ENCODE results near the gene DEK. TPM values are rescaled to one million over a fixed set of nuclear protein-coding genes. Genes with fewer than 3 reads are reported as not detected.
"Not testable (repeated sequence)": the region's sequence is repeated elsewhere in the genome, so short reads cannot be mapped to it uniquely, and the experiment has no call there.

DEK gene
- total RNA-seq, 1 donor from 2014 or later, result 107 TPM

GRCh38 chr6:18204691-18205090, 59.6 kb downstream of the DEK start:
- no peak for DNase-seq (ENCODE audit: low read depth, low spot score)

DNA sequence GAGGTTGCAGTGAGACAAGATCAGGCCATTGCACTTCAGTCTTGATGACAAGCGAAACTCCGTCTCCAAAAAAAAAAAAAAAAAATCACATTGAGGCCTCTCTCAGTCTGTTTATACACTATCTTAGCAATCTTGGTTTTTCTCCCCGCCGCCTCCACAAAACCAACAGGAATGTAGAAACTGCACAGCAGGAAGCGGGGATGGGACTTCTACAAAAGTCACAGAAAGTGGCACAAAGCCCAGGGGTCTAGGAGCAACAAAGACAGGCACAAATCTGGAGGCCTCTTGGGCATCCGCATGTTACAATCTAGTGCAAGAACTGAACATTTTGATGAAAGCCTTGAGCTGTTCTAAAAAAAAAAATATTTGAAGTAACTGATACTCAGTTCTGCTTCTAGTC, 60.5 kb downstream of the DEK start:
- no peak for DNase-seq (ENCODE audit: low read depth, low spot score)

- DNase-seq (ENCODE audit: low read depth, low spot score), result no peak
These were observed 72.3 kb downstream of the DEK start for GRCh38 chr6:18192026-18192425.

- no peak for DNase-seq (ENCODE audit: low read depth, low spot score)
These were observed 75.1 kb downstream of the DEK start for GRCh38 chr6:18189196-18189595.

DNA sequence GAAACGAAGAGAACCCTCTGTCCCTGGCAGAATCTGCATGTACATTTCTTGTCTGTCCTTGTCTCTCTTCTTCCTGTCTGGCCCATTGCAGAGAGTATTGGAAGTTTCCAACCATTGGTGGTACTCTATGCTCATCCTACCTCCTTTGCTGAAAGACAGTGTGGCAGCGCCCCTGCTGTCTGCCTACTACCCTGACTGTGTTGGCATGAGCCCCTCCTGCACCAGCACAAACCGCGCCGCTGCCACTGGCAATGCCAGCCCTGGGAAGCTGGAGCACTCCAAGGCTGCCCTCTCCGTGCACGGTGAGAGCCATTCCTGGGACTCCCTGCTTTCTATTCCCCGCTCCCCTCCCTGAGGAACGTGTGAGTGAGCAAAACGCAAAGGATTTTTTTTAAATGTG, 76.6 kb downstream of the DEK start:
- no peak for DNase-seq (ENCODE audit: low read depth, low spot score)

- no peak for DNase-seq (ENCODE audit: low read depth, low spot score)
These were observed 77.6 kb downstream of the DEK start for GRCh38 chr6:18186540-18187250.

GRCh38 chr6:18186033-18186432, 78.3 kb downstream of the DEK start:
- DNase-seq (ENCODE audit: low read depth, low spot score), result no peak

DNA sequence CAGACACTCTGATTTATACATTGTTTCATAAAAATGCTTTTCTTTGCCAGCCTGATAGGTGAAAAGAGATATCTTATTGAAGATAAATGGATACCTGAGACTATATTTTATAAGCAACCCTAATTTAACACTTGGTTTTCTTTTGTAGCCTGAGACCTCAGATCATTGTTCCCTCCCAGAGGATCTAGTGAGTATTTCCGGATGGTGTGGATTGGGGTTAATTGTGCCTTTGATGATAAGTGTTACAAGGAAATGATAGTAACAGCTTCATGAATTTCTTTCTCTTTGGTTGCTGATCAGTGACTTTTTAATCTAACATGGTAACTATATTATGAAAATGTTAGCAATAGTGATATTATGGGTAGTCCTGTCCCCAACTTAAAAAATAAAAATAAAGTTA, 78.7 kb downstream of the DEK start:
- DNase-seq (ENCODE audit: low read depth, low spot score), result no peak

GRCh38 chr6:18183766-18184165, 80.6 kb downstream of the DEK start:
- no peak for DNase-seq (ENCODE audit: low read depth, low spot score)

- DNase-seq (ENCODE audit: low read depth, low spot score), result no peak
These were observed 81.8 kb downstream of the DEK start for GRCh38 chr6:18182568-18182967.

DNA sequence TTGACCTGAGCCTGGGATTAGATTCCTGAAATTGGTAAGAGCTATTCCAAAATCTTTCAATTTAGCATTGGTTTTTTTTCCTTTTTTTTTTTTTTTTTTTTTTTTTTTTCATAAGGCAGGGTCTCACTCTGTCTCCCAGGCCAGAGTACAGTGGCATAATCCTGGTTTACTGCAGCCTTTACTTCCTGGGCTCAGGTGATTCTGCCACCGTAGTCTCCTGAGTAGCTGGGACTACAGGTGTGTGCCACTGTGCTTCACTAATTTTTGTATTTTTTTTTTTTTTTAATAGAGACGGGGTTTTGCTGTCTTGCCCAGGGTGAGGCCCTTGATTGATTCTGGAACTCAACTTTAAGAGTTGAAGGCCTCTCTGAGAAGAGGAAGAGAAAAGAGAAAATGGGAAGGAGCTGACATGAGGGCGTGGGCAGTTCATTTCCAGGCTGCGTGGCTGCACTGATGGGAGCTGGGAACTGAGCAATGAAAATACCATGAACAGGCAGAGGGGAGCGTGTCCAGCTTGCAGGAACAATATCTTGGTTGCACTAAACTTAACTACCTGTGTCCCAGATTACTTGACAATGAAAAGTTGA, 84.5 kb downstream of the DEK start:
- no peak for DNase-seq (ENCODE audit: low read depth, low spot score)

DNA sequence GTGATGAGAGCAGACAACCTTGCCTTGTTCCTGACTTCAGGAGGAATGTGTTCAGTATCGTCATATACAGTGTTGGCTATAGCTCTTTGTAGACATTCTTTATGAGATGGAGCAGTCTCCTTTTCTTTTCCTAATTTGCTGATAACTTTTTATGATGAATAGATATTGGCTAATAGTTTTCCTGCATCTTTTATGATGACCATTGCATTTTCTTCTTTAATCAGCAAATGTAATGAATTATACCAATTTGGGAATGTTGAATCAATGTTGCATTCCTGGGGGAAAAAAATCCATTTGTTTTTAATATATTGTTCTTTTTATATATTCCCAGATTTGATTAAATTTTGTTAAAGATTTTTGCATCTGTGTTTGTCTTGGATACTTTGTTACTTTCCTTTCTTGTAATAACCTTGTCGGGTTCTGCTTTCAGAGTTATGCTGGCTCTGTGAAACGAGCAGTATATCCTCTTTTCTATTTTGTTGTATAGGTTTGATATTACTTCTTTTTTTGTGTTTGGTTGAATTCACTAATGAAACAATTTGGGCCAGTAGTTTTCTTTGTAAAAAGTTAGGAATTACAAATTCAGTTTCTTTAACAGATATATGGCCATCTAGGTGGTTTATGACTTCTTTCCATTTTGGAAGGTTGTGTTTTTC, 85.2 kb downstream of the DEK start:
- no peak for DNase-seq (ENCODE audit: low read depth, low spot score)

GRCh38 chr6:18177286-18177965, 86.9 kb downstream of the DEK start:
- DNase-seq (ENCODE audit: low read depth, low spot score), result no peak

- not testable (repeated sequence) for DNase-seq (ENCODE audit: low read depth, low spot score)
These were observed 88.1 kb downstream of the DEK start for GRCh38 chr6:18176198-18176597.

Other genes starting within 250 kb of the DEK start
- 2.0 and 2.2 TPM in 2 replicates for gene NHLRC1, start 141.9 kb downstream of the DEK start, total RNA-seq
- 20.8 and 21.0 TPM in 2 replicates for gene TPMT, start 109.5 kb downstream of the DEK start, total RNA-seq
- 8.3 and 15.1 TPM in 2 replicates for gene KDM1B, start 109.1 kb downstream of the DEK start, total RNA-seq
- 113 and 148 TPM in 2 replicates for gene RNF144B, start 122.8 kb upstream of the DEK start, total RNA-seq